ENCODE measurements around the gene ZNF207.
"Not testable (repeated sequence)": the region's sequence is repeated elsewhere in the genome, so short reads cannot be mapped to it uniquely, and the experiment has no call there.

The ZNF207 gene

DNA sequence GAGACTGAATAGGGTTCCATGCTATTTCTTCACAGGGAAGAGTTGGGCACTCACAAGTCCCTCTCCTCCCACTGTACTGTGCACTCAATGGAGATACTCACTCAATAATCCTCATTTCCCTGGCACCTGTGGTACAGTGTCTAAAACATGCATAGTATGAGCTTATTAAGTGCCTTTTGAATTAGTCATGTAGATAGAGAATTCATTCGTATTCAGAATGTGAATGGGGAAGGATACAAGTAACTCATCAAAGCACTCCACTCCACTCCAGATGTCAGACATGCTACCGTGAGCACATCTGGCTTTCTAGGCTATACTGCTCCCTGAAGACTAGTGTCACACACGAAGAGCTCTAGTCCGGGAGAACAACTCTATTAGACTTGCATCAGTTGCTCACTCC, 14.3 kb upstream of the ZNF207 start:
- DNase-seq = no peak

DNA sequence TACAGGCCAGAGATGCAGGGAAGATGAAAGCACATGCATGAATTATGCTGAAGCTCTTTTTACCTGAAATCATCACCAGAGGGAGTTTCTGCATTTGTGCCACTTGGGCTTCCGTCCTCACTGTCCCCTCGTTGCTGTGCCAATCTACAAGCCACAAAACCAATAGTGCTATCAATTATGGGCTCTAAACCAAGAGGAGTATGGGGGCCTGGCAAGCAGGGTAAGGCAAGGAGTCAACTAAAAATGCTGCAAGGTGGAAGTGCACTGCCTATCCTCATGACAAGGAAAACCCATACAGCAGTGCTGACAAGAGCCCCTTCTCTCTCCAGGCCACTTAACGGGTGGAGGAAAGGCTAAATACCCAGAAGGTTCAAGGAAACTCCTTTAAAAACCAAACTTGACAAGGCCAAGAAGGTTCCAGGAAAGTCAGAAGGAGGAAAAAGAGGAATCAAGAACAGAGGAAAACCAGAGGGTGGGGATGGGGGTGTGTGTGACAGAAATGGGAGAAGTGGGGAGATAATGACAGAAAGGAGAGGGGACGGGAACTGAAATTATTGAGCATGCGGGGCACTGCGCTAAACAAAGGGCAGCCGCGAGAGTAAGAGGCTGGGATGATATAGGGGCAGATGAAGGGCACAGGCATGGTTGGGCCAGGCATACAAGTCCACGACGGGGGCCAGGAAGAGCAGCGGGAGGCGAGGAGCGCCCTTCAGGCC, 8.7 kb upstream of the ZNF207 start:
- DNase-seq = peak; percentile 75

GRCh38 chr17:32341857-32342602, 7.9 kb upstream of the ZNF207 start, which contains the start of gene C17orf75:
TSS of gene C17orf75 (minus strand) at chr17:32342173. CDS start at chr17:32342139, 34 bp downstream.
- peak; percentile 88 for DNase-seq

DNA sequence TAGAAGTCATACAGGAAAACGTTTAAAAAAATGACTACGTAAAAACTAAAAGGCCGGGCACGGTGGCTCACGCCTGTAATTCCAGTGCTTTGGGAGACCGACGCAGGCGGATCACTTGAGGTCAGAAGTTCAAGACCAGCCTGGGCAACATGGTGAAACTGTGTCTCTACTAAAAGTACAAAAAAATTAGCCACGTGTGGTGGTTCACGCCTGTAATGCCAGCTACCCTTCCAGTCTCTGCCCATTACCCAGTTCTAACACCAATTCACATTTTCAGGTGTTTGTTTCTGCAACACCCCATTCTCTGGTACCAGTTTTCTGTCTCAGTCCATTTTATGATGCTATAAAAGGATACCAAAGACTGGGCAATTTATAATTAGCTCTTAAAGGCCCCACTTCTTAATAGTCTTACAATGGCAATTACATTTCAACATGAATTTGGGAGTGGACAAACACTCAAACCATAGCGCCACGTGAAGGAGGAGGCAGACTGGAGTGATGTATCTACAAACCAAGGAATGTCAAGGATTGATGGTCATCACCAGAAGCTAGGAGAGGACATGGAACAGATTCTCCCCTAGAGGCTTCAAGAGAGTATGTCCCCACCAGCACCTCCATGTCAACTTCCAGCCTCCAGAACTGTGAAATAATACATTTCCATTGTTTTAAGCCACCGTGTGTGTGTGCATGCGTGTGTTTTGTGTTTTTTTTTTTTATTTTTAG, 7.2 kb upstream of the ZNF207 start:
- DNase-seq = no peak

DNA sequence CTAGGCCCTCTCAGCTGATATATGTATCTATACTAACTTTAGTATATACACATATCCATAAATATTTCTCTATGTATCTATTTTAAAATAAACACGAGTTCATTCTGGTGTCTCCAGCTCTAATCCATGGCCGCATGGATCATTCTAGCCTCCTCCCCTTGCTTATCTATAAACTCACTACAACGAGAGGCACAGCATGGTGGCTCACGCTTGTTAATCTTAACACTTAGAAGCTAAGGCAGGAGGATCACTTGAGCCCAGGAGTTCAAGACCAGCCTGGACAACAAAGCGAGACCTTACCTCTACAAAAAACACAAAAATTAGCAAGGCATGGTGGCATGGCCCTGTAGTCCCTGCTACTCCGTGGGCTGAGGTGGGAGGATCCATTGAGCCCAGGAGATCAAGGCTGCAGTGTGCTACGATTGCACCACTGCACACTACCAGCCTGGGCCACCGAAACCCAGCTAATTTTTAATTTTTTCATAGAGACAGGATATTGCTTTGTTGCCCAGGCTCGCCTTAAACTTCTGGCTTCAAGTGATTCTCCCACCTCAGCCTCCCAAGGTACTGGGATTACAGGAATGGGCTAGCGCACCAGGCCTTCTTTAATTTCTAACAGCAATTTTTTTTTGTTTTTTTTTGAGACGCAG, 3.9 kb upstream of the ZNF207 start:
- DNase-seq = no peak

DNA sequence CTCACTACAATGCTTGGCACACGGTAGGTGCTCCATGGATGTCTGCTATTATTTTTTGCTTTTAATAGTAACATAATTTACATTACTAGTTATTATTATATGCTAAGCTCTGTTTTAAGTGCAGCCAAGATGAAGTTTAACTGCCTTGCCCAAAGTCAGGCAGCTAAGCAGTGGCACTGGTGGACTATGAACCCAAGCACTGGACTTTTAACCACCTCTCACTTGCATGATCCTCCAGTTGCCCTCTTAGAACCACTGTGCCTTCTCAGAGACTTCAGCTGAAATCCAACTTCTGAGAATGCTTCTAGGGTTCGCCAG, 1.5 kb upstream of the ZNF207 start:
- DNase-seq = no peak

DNA sequence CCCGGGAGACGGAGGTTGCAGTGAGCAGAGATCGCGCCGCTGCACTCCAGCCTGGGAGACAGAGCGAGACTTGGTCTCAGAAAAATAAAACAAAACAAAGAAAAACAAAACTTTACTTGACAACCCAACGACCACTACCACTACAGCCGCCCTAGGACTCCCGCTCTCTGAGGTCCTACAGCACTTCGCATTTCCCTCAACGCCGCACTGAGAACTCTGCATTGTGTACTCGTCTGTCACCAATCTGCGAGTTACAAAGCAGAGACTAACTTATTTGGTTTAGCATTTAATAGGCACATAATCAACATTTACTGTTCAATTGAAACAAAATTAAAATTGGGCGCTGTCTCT, 479 bp upstream of the ZNF207 start:
- peak; percentile 20 for DNase-seq

GRCh38 chr17:32350666-32351418, 885 bp downstream of the ZNF207 start:
- DNase-seq = peak; percentile 66

GRCh38 chr17:32352734-32353133, 2.8 kb downstream of the ZNF207 start:
- DNase-seq = not testable (repeated sequence)

- DNase-seq = no peak
Observed at GRCh38 chr17:32355649-32356377, 5.9 kb downstream of the ZNF207 start.

DNA sequence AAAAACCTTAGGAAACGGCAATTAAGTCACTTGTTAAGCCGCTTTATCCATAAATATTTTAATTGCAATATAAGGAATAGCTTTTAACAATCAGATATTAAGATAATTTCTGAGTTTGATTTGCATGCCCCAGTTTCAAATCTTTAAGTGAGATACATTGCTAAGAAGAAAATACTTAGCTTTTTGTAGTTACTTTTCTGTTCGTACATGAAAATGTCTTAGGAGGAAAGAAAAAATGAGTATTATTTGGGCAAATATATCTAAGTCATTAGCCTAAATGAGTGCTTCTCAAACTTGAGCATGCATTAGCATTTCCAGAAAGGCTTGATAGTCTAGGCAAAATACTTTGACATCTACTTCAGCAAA, 6.4 kb downstream of the ZNF207 start:
- no peak for DNase-seq

DNA sequence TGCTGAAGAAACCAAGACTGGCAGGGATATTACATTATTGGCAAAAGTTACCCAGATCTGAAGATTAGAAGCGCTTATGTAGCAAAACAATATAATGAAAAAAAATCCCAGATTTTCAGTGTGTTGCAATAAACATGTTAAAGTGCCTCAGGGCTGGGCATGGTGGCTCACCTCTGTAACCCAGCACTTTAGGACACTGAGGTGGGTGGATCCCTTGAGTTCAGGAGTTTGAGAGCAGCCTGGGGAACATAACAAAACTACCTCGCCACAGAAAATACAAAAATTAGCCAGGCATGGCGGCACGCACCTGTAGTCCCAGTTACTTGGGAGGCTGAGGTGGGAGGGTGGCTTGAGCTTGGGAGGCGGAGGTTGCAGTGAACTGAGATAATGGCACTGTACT, 6.8 kb downstream of the ZNF207 start:
- DNase-seq = no peak

DNA sequence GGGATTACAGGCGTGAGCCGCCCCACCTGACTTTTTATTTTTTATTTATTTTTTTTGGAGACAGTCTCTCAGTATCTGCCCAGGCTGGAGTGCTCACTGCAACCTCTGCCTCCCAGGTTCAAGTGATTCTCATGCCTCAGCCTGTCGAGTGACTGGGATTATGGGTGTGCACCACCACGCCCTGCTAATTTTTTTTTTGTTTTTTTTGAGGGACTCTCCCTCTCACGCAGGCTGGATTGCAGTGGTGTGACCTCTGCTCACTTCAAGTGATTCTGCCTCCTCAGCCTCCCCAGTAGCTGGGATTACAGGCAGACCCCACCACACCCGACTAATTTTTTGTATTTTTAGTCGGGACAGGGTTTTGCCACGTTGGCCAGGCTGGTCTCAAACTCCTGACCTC, 7.7 kb downstream of the ZNF207 start:
- DNase-seq = no peak

- no peak for DNase-seq
Observed at GRCh38 chr17:32361270-32361669, 11.3 kb downstream of the ZNF207 start.

DNA sequence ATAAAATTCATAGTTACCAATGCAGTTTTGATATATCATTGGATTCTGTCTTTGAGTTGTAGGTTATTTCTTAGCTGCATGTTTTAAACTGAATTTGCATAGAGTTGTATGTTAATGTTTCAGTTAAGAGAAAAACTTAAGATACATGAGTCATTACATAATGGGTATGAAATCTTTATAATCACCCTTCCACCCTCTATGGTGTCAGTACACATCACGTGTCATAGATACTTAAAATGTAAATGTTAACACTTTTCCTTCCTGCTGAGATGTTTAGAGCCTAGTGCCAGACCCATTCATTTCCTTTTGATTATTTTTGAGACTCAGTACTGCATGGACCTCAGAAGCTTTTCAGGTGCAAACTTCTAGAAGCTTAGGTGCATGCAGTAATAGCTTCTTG, 20.5 kb downstream of the ZNF207 start:
- DNase-seq = no peak

DNA sequence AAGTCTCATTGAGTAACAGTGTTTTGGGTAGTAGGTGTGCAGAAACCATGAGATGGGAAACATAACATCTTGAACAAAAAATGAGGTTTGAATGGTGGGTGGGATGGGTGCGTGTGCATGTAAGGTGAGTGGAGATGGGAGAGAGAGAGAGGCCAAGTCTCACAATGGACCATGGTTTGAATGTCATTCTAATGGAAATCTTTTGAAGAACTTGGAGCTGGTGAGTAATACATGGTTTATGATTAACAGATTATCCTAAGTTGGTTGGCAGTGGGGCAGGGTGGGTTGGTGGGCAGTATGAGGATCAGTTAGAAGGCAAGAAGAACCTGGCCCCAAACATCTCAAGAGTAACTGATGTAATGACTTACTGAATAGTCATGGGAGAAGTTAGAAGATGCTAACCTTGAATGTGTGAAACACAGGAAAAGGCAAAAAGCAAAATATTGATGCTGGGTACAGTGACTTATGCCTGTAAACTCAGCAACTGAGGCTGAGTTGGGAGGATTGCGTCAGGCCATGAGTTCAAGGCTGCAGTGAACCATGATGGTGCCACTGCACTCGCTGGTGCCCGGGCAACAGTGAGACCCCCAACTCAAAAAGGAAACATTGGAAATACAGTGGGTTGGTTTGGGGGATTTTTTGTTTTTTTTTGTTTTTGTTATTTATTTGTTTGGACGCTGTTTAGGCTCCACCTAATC, 32.7 kb downstream of the ZNF207 start:
- no peak for DNase-seq

- no peak for DNase-seq
Observed at GRCh38 chr17:32383926-32384434, 34.0 kb downstream of the ZNF207 start.

DNA sequence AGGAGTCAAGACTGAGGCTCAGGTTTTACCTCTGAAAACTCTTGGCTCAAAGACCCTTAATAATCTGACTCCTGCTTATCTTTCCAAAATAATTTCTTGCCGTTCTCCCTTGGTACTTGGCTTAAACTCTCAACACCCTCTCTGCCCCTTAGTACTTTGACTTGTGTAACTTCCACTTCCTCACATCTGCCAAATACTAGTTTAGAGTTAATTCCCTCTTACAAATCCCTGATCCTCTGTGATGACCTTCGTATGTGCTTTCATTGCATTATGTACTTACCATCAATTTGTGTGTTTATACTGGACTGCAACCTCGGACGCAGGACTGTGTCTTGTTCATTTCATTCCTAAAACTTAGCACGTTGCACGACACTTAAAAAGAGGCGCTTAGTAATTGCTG, 35.2 kb downstream of the ZNF207 start:
- DNase-seq = no peak

DNA sequence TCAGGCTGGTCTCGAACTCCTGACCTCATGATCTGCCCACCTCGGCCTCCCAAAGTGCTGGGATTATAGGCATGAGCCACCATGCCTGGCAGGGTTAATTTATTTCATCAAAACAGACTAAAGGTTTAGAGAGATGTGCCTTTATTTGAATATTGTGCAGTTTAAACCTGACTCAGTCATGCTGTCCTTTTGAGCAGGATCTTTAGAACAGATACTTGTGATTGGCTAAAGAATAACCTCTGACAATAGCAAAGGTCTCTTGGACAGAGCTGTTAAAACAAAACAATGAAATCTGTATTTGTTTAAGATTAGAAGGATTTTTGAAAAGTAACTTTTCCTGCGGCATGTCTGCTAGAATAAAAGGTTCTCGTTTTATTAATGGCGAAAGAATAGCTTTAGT, 36.0 kb downstream of the ZNF207 start:
- no peak for DNase-seq

- no peak for DNase-seq
Observed at GRCh38 chr17:32386844-32387243, 36.9 kb downstream of the ZNF207 start.

GRCh38 chr17:32388128-32388527, 38.2 kb downstream of the ZNF207 start:
- DNase-seq = not testable (repeated sequence)

Data from activated CD4-positive, alpha-beta T cell treated with anti-CD3 and anti-CD28 coated beads, Interleukin-2, Interleukin-6, amounts not matched to agents 100 ng/mL and 50 ng/mL, durations not matched to agents 16 hours and 8 hours (primary cell).